ENCODE data around the gene SYTL3. TPM values are rescaled to one million over a fixed set of nuclear protein-coding genes. Genes with fewer than 3 reads are reported as not detected.
"Not testable (repeated sequence)": the region's sequence is repeated elsewhere in the genome, so short reads cannot be mapped to it uniquely, and the experiment has no call there.

The SYTL3 gene
- total and polyA plus RNA-seq, 5 experiments from 2014 or later, result 11.1 to 16.1 (median 15.7) TPM

GRCh38 chr6:158656986-158657385 is 7.1 kb downstream of the SYTL3 start:
- H3K27ac Mint-ChIP-seq, result peak overlapping the region in 7 of 10 donors; percentile 10 to 100 (median 99)
- H3K27me3 Mint-ChIP-seq, H3K9me3 Mint-ChIP-seq, ATAC-seq, POLR2A ChIA-PET, H3K36me3 Mint-ChIP-seq, DNase-seq: not testable (repeated sequence)
- H3K4me1 Mint-ChIP-seq, result peaks cover 17 to 72% (median 59%) of the 10 kb centered on the region in 4 donors
- peak overlapping the region in 2 of 10 donors; percentile 13 to 32 for H3K4me3 Mint-ChIP-seq

DNA sequence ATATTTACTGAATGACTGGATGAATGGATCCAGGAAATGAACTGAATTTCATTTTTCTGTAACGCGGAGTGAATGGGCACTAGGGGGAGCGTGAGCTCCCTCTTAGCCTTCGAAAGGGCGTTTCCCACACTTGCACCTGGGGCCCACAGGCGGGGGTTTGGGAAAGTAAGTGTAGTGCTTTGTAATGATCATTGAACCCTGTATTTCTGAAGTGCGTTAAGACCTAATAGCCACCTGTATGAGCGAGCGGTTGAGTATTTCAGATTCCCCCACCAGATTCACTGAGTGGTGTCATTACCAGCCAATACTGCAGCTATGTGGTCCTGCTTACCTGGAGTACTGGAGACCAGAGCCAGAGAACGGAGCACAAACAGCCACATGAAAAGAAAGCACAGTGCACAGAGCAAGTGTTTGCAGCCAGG is 10.5 kb downstream of the SYTL3 start:
- DNase-seq (peak in 9 of 10 donors; percentile 27 to 78 (median 58)), ATAC-seq (peak; percentile 65 to 75)
- H3K4me3 Mint-ChIP-seq, result peak overlapping the region in 9 of 10 donors; percentile 23 to 72 (median 41)
- peaks cover 0 to 23% (median 6%) of the 10 kb centered on the region in 3 donors for H3K36me3 Mint-ChIP-seq
- peaks cover 8 to 56% (median 42%) of the 10 kb centered on the region in 4 donors for H3K4me1 Mint-ChIP-seq
- H3K9me3 Mint-ChIP-seq, result no peaks in the 10 kb centered on the region
- peak overlapping the region in 9 of 10 donors; percentile 14 to 95 (median 90) for H3K27ac Mint-ChIP-seq
- no peaks in the 10 kb centered on the region for H3K27me3 Mint-ChIP-seq
- POLR2A ChIA-PET, result interaction anchor here (0.6 to 2.4 kb wide), 7 partner anchors 9 to 209 kb away, joined by 3 to 10 read pairs (median 5); partner anchors contain the start of gene DYNLT1

DNA sequence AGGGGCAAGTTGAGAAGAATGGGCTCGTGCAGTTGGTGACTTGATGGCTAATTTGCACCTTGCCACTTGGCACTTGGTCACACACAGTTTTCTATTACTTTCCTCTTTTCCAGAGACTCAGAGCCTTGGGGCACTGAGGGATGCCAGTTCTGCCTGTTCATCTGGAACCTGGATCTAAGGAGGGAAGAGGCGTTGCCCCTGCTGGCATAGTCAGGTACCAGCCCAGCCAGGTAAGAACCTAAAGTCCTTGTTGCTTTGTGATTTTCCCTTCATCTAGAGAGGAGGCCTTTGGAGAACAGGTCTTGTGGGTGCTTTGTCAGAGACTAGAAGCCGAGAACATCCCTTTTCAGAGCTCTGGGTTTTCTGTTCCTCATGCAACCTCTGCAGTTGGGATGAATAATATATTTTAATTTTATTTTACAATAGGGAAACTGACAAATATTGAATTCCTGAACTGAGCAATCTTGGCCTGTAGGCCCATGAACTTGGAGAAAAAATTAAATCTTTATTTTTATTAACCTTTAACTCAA is 11.4 kb downstream of the SYTL3 start:
- no peak for DNase-seq
- H3K9me3 Mint-ChIP-seq, result no peaks in the 10 kb centered on the region
- peak overlapping the region in 7 of 10 donors; percentile 71 to 95 (median 92) for H3K27ac Mint-ChIP-seq
- no peak for ATAC-seq
- H3K4me1 Mint-ChIP-seq, result peaks cover 5 to 54% (median 35%) of the 10 kb centered on the region in 4 donors
- H3K4me3 Mint-ChIP-seq, result peak overlapping the region in 2 of 10 donors; percentile 5 to 66
- H3K36me3 Mint-ChIP-seq, result peaks cover 1 to 31% (median 11%) of the 10 kb centered on the region in 3 donors
- H3K27me3 Mint-ChIP-seq, result no peaks in the 10 kb centered on the region
- POLR2A ChIA-PET, result interaction anchor here (1.3 to 1.7 kb wide), 2 partner anchors 10 to 11 kb away, joined by 3 to 6 read pairs; partner anchors contain the start of gene SYTL3

- Mint-ChIP-seq H3K9me3 (no peaks in the 10 kb centered on the region), H3K27ac (peak overlapping the region; percentile 74 to 99 (median 96)), H3K36me3 (peaks cover 11 to 45% (median 19%) of the 10 kb centered on the region in 3 donors), H3K27me3 (no peaks in the 10 kb centered on the region), H3K4me3 (peak overlapping the region; percentile 52 to 91 (median 81)), H3K4me1 (peaks cover 3 to 55% (median 35%) of the 10 kb centered on the region in 4 donors)
- ATAC-seq (no peak), DNase-seq (no peak)
- POLR2A ChIA-PET, result interaction anchor here (0.8 to 2.5 kb wide), 7 partner anchors 8 to 28 kb away, joined by 3 to 10 read pairs (median 5); partner anchors contain the start of genes DYNLT1 and SYTL3
Observed at GRCh38 chr6:158662607-158662953, 12.7 kb downstream of the SYTL3 start.

DNA sequence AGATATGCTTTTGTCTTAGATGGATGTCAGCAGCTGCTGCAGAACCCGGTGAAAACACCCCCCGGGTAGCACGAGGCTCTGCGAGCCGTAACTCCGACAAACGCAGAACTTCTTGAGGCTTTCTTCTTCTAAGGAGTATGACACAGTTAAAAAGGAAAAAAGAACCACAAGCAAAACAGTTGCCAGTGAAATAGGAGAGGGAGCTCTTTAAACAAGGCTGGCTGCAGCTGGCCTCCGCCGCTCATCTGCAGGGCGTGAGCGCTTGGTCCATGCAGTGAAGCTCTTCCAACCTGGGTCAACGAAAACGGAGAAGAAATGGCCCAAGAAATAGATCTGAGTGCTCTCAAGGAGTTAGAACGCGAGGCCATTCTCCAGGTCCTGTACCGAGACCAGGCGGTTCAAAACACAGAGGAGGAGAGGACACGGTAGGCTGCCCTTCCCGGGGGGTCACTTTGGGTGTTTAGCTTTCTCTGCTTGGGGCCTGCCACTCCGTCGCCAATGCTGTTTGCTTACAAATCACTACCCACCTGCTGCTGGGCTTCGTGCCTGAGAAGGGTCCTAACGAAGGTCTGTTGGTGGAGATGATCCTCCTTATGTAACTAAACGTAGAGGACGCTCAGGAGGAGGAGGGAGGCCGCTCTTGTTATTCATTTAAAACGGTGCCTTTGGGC is 13.2 kb downstream of the SYTL3 start:
- Mint-ChIP-seq H3K27ac (peak overlapping the region; percentile 74 to 99 (median 96)), H3K36me3 (peaks cover 11 to 48% (median 22%) of the 10 kb centered on the region in 3 donors), H3K27me3 (no peaks in the 10 kb centered on the region), H3K4me3 (peak overlapping the region; percentile 52 to 91 (median 81)), H3K9me3 (no peaks in the 10 kb centered on the region), H3K4me1 (peaks cover 3 to 58% (median 35%) of the 10 kb centered on the region in 4 donors)
- ATAC-seq (peak; percentile 65 to 66), DNase-seq (peak in 3 of 10 donors; percentile 33 to 72 (median 71))
- POLR2A ChIA-PET, result interaction anchor here (0.6 to 2.5 kb wide), 8 partner anchors 8 to 61 kb away, joined by 3 to 10 read pairs (median 4); partner anchors contain the start of genes DYNLT1 and SYTL3

GRCh38 chr6:158663625-158664165 is 13.8 kb downstream of the SYTL3 start:
- Mint-ChIP-seq H3K4me3 (peak overlapping the region; percentile 52 to 91 (median 81)), H3K27ac (peak overlapping the region in 9 of 10 donors; percentile 80 to 99 (median 96)), H3K36me3 (peaks cover 15 to 52% (median 25%) of the 10 kb centered on the region in 3 donors), H3K4me1 (peaks cover 6 to 62% (median 37%) of the 10 kb centered on the region in 4 donors), H3K27me3 (no peaks in the 10 kb centered on the region), H3K9me3 (no peaks in the 10 kb centered on the region)
- POLR2A ChIA-PET, result interaction anchor here (0.6 to 2.5 kb wide), 6 partner anchors 11 to 208 kb away, joined by 3 to 10 read pairs (median 5); partner anchors contain the start of gene DYNLT1
- ATAC-seq (no peak), DNase-seq (no peak)

GRCh38 chr6:158665332-158665731 is 15.5 kb downstream of the SYTL3 start:
- no peaks in the 10 kb centered on the region for H3K9me3 Mint-ChIP-seq
- H3K4me1 Mint-ChIP-seq, result peaks cover 7 to 56% (median 35%) of the 10 kb centered on the region in 4 donors
- ATAC-seq (no peak), DNase-seq (no peak)
- peak overlapping the region in 5 of 10 donors; percentile 30 to 90 (median 52) for H3K4me3 Mint-ChIP-seq
- H3K27me3 Mint-ChIP-seq, result no peaks in the 10 kb centered on the region
- H3K27ac Mint-ChIP-seq, result peak overlapping the region in 7 of 10 donors; percentile 28 to 99 (median 96)
- peaks cover 17 to 61% (median 33%) of the 10 kb centered on the region in 3 donors for H3K36me3 Mint-ChIP-seq
- POLR2A ChIA-PET, result no interaction called here

- ATAC-seq (no peak), DNase-seq (no peak)
- Mint-ChIP-seq H3K36me3 (peaks cover 17 to 66% (median 32%) of the 10 kb centered on the region in 3 donors), H3K27me3 (no peaks in the 10 kb centered on the region), H3K4me3 (peak overlapping the region in 2 of 10 donors; percentile 18 to 36), H3K4me1 (peaks cover 7 to 47% (median 26%) of the 10 kb centered on the region in 4 donors), H3K27ac (peak overlapping the region in 8 of 10 donors; percentile 9 to 86 (median 50)), H3K9me3 (no peaks in the 10 kb centered on the region)
- POLR2A ChIA-PET, result no interaction called here
Observed at GRCh38 chr6:158666628-158667359, 16.9 kb downstream of the SYTL3 start.

DNA sequence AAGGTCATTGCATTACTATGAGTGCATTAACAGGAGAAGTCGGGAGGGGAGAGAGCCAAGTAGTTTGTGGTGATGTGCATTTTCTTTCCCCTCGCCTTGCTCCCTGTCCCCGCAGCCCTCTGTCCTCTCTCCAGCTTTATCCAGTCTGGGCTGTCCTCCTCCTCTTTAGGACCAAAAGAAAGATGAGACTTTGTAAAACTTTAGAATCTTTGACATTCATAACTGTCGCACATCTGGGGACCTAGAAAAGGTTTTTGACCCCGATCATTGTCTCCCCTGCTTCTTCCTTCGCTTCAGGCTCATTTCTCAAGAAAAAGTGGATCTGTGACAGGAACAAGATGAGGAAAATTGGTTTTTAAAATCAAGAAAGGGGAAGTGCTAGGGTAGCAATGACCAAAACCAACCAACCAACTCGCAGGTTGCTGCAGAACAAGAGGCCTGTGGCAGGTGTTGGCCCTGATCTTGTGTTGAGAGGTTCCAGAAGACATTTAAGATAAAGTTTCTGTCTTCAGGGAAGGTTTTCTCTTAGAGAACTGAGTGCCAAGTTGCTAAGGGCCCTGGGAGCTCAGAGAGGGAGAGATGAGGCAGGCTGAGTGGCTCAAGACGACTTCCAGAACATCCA is 17.6 kb downstream of the SYTL3 start:
- POLR2A ChIA-PET, result no interaction called here
- no peak overlapping the region for H3K4me3 Mint-ChIP-seq
- H3K4me1 Mint-ChIP-seq, result peaks cover 7 to 43% (median 25%) of the 10 kb centered on the region in 4 donors
- no peaks in the 10 kb centered on the region for H3K27me3 Mint-ChIP-seq
- no peak for DNase-seq
- ATAC-seq, result no peak
- peak overlapping the region in 5 of 10 donors; percentile 9 to 72 (median 46) for H3K27ac Mint-ChIP-seq
- peaks cover 17 to 66% (median 32%) of the 10 kb centered on the region in 3 donors for H3K36me3 Mint-ChIP-seq
- no peaks in the 10 kb centered on the region for H3K9me3 Mint-ChIP-seq

DNA sequence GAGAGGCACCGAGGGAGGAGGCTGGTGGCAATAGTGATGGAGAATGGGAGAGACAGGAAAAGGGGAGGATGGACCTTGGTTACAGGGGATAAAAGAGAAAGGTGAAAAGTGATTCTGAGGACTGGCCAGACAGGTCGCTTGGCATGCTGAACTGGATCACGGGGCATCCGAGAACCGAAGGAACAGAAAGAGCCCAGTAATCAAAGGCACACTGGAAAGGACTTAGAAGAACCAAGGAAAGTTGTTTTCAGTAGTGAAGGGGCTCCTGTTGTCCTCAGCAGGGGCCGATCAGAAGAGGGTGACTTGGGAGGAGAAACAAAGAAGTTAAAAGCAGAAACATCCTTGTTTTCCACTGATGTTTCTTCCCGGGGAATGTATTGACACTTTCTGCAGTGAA is 18.9 kb downstream of the SYTL3 start:
- H3K36me3 Mint-ChIP-seq, result peaks cover 17 to 56% (median 30%) of the 10 kb centered on the region in 3 donors
- DNase-seq (no peak), ATAC-seq (no peak)
- H3K27ac Mint-ChIP-seq, result peak overlapping the region in 7 of 10 donors; percentile 0 to 86 (median 49)
- peak overlapping the region in 2 of 10 donors; percentile 5 to 48 for H3K4me3 Mint-ChIP-seq
- H3K4me1 Mint-ChIP-seq, result peaks cover 0 to 34% (median 18%) of the 10 kb centered on the region in 4 donors
- no peaks in the 10 kb centered on the region for H3K27me3 Mint-ChIP-seq
- H3K9me3 Mint-ChIP-seq, result no peaks in the 10 kb centered on the region
- POLR2A ChIA-PET, result no interaction called here

- H3K4me3 Mint-ChIP-seq, result no peak overlapping the region
- H3K27me3 Mint-ChIP-seq, result no peaks in the 10 kb centered on the region
- peak overlapping the region in 5 of 10 donors; percentile 41 to 85 (median 49) for H3K27ac Mint-ChIP-seq
- DNase-seq (no peak), ATAC-seq (no peak)
- H3K36me3 Mint-ChIP-seq, result peaks cover 23 to 61% (median 34%) of the 10 kb centered on the region in 3 donors
- H3K4me1 Mint-ChIP-seq, result peaks cover 0 to 38% (median 19%) of the 10 kb centered on the region in 4 donors
- no peaks in the 10 kb centered on the region for H3K9me3 Mint-ChIP-seq
- POLR2A ChIA-PET, result interaction anchor here (0.6 kb wide), 1 partner anchor 13 kb away, joined by 6 read pairs; no protein-coding TSS in a partner anchor
Observed at GRCh38 chr6:158669145-158670035, 19.5 kb downstream of the SYTL3 start.

Measured in naive thymus-derived CD8-positive, alpha-beta T cell (primary cell).